Adrenal gland (tissue), 12 donors: ENCODE measurements around the gene GTF2A1L. TPM values are rescaled to one million over a fixed set of nuclear protein-coding genes. Genes with fewer than 3 reads are reported as not detected.

ENCODE experiments used
- DNase-seq, 7 donors: peaks; one replicate each; pipeline ENCODE4 v3.0.0-alpha.2; 2019 to 2020
- H3K27ac ChIP-seq, 5 donors: fragments of 200-600 bp; sonication (generic) in 4 of 5; 1 replicate in 3 of 5; 2 replicates in 2 of 5; pipeline versions ENCODE4 v1.5.1 to v1.8.0; 2016 to 2020; ENCODE audit warnings: mild to moderate bottlenecking in 1 of 5
- H3K27me3 ChIP-seq: fragments of 200-600 bp; 2 replicates; pipeline ENCODE4 v1.8.0; 2021
- H3K36me3 ChIP-seq, 2 donors: fragments of 200-600 bp; replicated peaks in 1 of 2; 1 replicate in 1 of 2; 2 replicates in 1 of 2; pipeline versions ENCODE4 v1.5.1 to v1.8.0; 2018 to 2022
- H3K4me1 ChIP-seq, 2 donors: fragments of 200-600 bp; replicated peaks in 1 of 2; 1 replicate in 1 of 2; 2 replicates in 1 of 2; pipeline versions ENCODE4 v1.5.1 to v1.8.0; 2018 to 2021
- H3K4me3 ChIP-seq, 4 donors: fragments of 200-600 bp; sonication (generic) in 3 of 4; one replicate each; pipeline ENCODE4 v1.5.1; 2016 to 2018
- H3K9me3 ChIP-seq, 3 donors: fragments of 200-600 bp; sonication (generic) in 1 of 3; replicated peaks in 1 of 3; 1 replicate in 2 of 3; 2 replicates in 1 of 3; pipeline versions ENCODE4 v1.5.1 to v1.8.0; 2016 to 2021
- POLR2A ChIP-seq, 2 donors: fragments of 450-650 bp; IDR thresholded peaks; one replicate each; pipeline ENCODE4 v1.6.1; 2017; ENCODE audit warnings: antibody characterized with exemption in 2 of 2, mild to moderate bottlenecking in 2 of 2, moderate library complexity in 1 of 2
- WGBS, 4 donors: extraction: QIAGEN DNeasy Blood & Tissue Kit in 2 of 4; methylation state at CpG; one replicate each; pipeline versions ENCODE4 v1.1.5 to v1.1.7; 2013 to 2017; 5-methylcytosine and 5-hydroxymethylcytosine counted together
- intact Hi-C, 2 donors: fragments of 100-400 bp; cut with DNase I; formaldehyde crosslinking; loops; one replicate each; pipeline versions ENCODE4 v1.14.1 to v1.15.0; 2022 to 2023
- polyA plus RNA-seq, 3 donors: library from polyadenylated mRNA; stranded (reverse); fragments of 200-250 nt in 2 of 3; fragments of 350-450 nt in 1 of 3; fragmentation: Illumina TruSeq in 1 of 3; extraction: RNeasy Lipid Tissue Mini Kit (QIAGEN cat#74804) in 1 of 3; gene quantifications; one replicate each; pipeline ENCODE4 v1.2.3, GENCODE V29; 2013 to 2014
- total RNA-seq, 9 donors: library from RNA; depleted of rRNA in 4 of 9; stranded (reverse); fragments of >200 nt in 4 of 9; fragments of 120-200 nt in 1 of 9; fragmentation: NEBNext Ultra II Directional in 1 of 9; extraction: Animal tissue kit (Norgen Biotek cat#: 25700) in 1 of 9; gene quantifications; one replicate each; pipeline versions ENCODE4 v1.1.0 to v1.2.4, GENCODE V29; 2013 to 2023
- TF ChIP-seq, protein P1 (sequence below), 6 experiments: fragments of 450-650 bp in 4 of 6; fragments of 200-600 bp in 2 of 6; sonication (generic) in 1 of 6; IDR thresholded peaks; 1 replicate in 5 of 6; 2 replicates in 1 of 6; pipeline versions ENCODE4 v1.5.1 to v1.8.0; 2016 to 2021; ENCODE audit warnings: antibody characterized with exemption in 6 of 6, mild to moderate bottlenecking in 2 of 6, moderate library complexity in 1 of 6
- donor health status: healthy with polysubstance abuse.
- donor health status: Bipolar disorder and iron deficiency.
- donor health status: DM: yes; HTN: yes; CAD: no.
- donor health status: DM: no; HTN: no; CAD: no.
- donor health status: DM: no; HTN: no; CAD: no.
- donor health status: DM: yes; HTN: yes; CAD: no.

The GTF2A1L gene
- total and polyA plus RNA-seq, 12 donors, result 0.11 to 3.3 (median 0.84) TPM; not detected in 6

DNA sequence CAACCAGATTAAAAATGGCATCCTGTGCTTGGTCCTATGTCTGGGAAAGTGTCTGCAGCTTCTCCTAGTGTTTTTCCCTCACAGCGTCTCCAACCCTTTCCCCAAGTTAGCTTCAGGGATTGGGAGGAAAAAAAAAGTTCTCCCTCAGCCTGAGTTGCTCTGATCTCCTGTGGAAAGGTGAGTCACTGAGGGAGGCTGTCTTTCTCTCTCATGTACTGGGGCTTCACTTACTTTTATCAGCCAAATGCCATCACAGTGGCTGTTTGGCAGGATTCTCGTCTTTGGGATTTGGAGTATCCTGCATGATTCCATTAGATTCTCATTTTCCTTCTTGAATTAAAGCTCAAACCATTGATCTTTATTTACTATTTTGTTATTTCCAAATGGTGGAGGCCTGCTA lies 18.1 kb downstream of the GTF2A1L start:
- Histone ChIP-seq H3K9me3 (no peaks in the 10 kb centered on the region), H3K27ac (no peak overlapping the region), H3K4me3 (no peak overlapping the region), H3K36me3 (no peaks in the 10 kb centered on the region), H3K4me1 (no peaks in the 10 kb centered on the region), H3K27me3 (no peaks in the 10 kb centered on the region)
- no peak for DNase-seq
- intact Hi-C loops, result no loop called here
- 58 to 72% (median 64%) methylated on average over 2 of the region's 2 CpGs for WGBS, 4 donors
- TF ChIP-seq POLR2A (IDR thresholded peaks at IDR 0.05), result no peak
- TF ChIP-seq, protein P1, sequence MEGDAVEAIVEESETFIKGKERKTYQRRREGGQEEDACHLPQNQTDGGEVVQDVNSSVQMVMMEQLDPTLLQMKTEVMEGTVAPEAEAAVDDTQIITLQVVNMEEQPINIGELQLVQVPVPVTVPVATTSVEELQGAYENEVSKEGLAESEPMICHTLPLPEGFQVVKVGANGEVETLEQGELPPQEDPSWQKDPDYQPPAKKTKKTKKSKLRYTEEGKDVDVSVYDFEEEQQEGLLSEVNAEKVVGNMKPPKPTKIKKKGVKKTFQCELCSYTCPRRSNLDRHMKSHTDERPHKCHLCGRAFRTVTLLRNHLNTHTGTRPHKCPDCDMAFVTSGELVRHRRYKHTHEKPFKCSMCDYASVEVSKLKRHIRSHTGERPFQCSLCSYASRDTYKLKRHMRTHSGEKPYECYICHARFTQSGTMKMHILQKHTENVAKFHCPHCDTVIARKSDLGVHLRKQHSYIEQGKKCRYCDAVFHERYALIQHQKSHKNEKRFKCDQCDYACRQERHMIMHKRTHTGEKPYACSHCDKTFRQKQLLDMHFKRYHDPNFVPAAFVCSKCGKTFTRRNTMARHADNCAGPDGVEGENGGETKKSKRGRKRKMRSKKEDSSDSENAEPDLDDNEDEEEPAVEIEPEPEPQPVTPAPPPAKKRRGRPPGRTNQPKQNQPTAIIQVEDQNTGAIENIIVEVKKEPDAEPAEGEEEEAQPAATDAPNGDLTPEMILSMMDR (IDR thresholded peaks at IDR 0.05), result no peak

DNA sequence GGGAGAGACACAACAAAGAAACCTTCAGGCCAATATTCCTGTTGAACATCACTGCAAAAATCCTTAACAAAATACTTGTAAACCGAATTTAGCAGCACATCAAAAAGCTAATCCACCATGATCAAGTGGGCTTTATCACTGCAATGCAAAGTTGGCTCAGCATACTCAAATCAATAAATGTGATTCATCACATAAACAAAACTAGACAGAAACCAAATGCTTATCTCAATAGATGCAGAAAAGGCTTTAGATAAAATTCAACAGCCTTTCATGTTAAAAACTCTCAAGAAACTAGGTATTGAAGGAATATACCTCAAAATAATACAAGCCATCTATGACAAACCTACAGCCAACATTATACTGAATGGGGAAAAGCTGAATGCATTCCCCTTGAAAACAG lies 20.6 kb downstream of the GTF2A1L start:
- DNase-seq, result no peak
- no peaks in the 10 kb centered on the region for H3K4me1 ChIP-seq
- H3K4me3 ChIP-seq, result no peak overlapping the region
- 43 to 83% (median 50%) methylated on average over 1 of the region's 1 CpG for WGBS, 4 donors
- no peak overlapping the region for H3K27ac ChIP-seq
- H3K36me3 ChIP-seq, result no peaks in the 10 kb centered on the region
- TF ChIP-seq, protein P1 (IDR thresholded peaks at IDR 0.05), result no peak
- TF ChIP-seq POLR2A (IDR thresholded peaks at IDR 0.05), result no peak
- H3K27me3 ChIP-seq, result no peaks in the 10 kb centered on the region
- H3K9me3 ChIP-seq, result no peaks in the 10 kb centered on the region
- intact Hi-C loops, result no loop called here

DNA sequence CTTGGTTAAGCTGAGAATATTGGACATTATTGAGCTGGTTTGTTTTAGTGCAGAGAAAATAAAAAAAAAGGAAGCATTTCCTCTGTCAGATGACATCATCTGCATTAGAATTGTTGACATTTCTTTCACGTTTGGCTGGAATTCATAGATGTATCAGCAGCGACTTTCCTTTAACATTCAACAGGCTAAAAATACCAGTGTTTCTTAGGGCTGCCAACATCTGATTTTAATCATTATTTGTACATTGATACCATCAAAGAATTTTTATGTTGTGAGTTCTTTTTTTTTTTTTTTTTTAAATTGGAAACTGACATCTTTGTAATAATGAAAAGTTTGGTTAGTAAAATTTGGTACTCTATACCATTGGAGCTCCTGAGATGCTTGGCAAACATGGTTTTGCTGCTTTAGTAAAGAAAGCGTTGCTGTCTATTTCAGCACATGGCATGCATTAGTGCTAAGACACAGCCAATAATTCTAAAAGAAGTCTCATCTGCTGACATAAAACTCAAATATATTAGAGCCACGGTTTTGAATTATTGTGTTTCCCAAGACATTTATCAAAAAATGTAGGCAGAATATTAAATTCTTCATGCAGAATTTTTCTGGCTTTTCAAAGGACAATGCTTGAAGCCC lies 33.6 kb downstream of the GTF2A1L start:
- Histone ChIP-seq H3K9me3 (no peaks in the 10 kb centered on the region), H3K4me1 (no peaks in the 10 kb centered on the region), H3K36me3 (no peaks in the 10 kb centered on the region), H3K4me3 (no peak overlapping the region), H3K27me3 (no peaks in the 10 kb centered on the region), H3K27ac (no peak overlapping the region)
- intact Hi-C loops, result no loop called here
- no peak for DNase-seq
- 32 to 36% (median 33%) methylated on average over 4 of the region's 4 CpGs for WGBS, 4 donors
- TF ChIP-seq POLR2A (IDR thresholded peaks at IDR 0.05), result no peak
- TF ChIP-seq, protein P1 (IDR thresholded peaks at IDR 0.05), result no peak

DNA sequence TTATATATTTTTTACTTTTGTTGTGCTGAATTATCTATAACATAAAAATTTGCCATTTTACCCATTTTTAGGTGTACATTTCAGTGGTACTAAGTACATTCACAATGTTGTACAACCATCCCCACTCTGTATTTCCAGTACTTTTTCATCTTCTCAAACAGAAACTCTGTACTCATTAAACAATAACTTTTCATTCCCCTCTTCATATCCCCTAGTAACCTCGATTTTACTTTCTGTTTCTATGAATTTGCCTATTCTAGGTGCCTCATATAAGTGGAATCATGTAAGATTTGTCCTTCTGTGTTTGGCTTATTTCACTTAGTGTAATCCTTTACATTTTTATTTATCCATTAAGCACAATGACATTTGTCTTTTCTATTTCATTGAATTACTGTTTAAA lies 51.3 kb downstream of the GTF2A1L start:
- TF ChIP-seq, protein P1 (IDR thresholded peaks at IDR 0.05), result no peak
- no peak for TF ChIP-seq POLR2A (IDR thresholded peaks at IDR 0.05)
- no peak for DNase-seq
- H3K4me1 ChIP-seq, result no peaks in the 10 kb centered on the region
- no peaks in the 10 kb centered on the region for H3K36me3 ChIP-seq
- H3K27ac ChIP-seq, result no peak overlapping the region
- no peaks in the 10 kb centered on the region for H3K27me3 ChIP-seq
- 60 to 70% (median 65%) methylated on average over 1 of the region's 1 CpG for WGBS, 4 donors
- H3K4me3 ChIP-seq, result no peak overlapping the region
- intact Hi-C loops, result no loop called here
- H3K9me3 ChIP-seq, result no peaks in the 10 kb centered on the region
